K562 (cell line): ENCODE data around the gene SERPINA6. TPM values are rescaled to one million over a fixed set of nuclear protein-coding genes. Genes with fewer than 3 reads are reported as not detected.

Experiments
- ATAC-seq: fragments of 200-7000 bp; cut with Tn5 transposase; 3 replicates; pipeline ENCODE4 v1.9.1; 2020; ENCODE audit warnings: moderate library complexity
- BruUV-seq: library from RNA; stranded (reverse); fragments of 400-500 nt; replicated peaks from 2 replicates; lab custom pipeline; 2021; lab: Mats Ljungman, UMichigan
- CTCF ChIA-PET: fragments of 300-600 bp; formaldehyde crosslinking; extraction: SDS; loops from one replicate; lab custom pipeline; 2021; ENCODE audit warnings: low intra/inter-chr PET ratio; lab: Yijun Ruan, JAX
- POLR2A ChIA-PET: fragments of 300-600, 350-650 bp; sonication (Branson Sonifier 250); formaldehyde crosslinking; extraction: SDS; loops from one replicate; lab custom pipeline; 2021; ENCODE audit warnings: antibody characterized with exemption, inconsistent platforms; lab: Yijun Ruan, JAX
- DNase-seq, 4 experiments: peaks; one replicate each; pipeline versions ENCODE4 v3.0.0 to v3.0.0-alpha.2; 2011 to 2018; ENCODE audit warnings: low spot score in 3 of 4, mixed read lengths in 3 of 4; ENCODE audit errors: extremely low read depth in 1 of 4
- FAIRE-seq: peaks from 2 replicates; lab custom pipeline; 2011; peaks lifted over from hg19 to GRCh38; lab: Jason Lieb, UNC
- H2AFZ ChIP-seq: 2 replicates; pipeline ENCODE4 v1.6.0; 2011; ENCODE audit warnings: low read depth, low read length, control low read depth, inconsistent platforms
- H3K27ac ChIP-seq: fragments of 200-600 bp; 3 replicates; pipeline ENCODE4 v1.8.0; 2011; ENCODE audit warnings: low read depth, mild to moderate bottlenecking, control low read depth, inconsistent platforms, low read length, moderate library complexity, mixed read lengths; ENCODE audit errors: extremely low read depth
- H3K27me3 ChIP-seq, 2 experiments: fragments of 300-600 bp in 1 of 2; 2 replicates in 1 of 2; 3 replicates in 1 of 2; pipeline versions ENCODE4 v1.6.0 to v1.8.0; 2011; ENCODE audit warnings: inconsistent platforms in 2 of 2, low read length in 2 of 2, mild to moderate bottlenecking in 1 of 2, mixed read lengths in 1 of 2, moderate library complexity in 1 of 2; ENCODE audit not compliant: control insufficient read depth in 2 of 2, insufficient read depth in 2 of 2
- H3K36me3 ChIP-seq: fragments of 300-600 bp; 3 replicates; pipeline ENCODE4 v1.8.0; 2011; ENCODE audit warnings: mild to moderate bottlenecking, low read length, inconsistent platforms; ENCODE audit not compliant: control insufficient read depth, insufficient read depth
- H3K4me1 ChIP-seq, 2 experiments: fragments of 200-600 bp in 1 of 2; replicated peaks in 1 of 2; 2 replicates in 1 of 2; 3 replicates in 1 of 2; pipeline versions ENCODE4 v1.5.1 to v1.8.0; 2011; ENCODE audit warnings: inconsistent platforms in 2 of 2, low read length in 2 of 2, mild to moderate bottlenecking in 1 of 2, mixed read lengths in 1 of 2, moderate library complexity in 1 of 2; ENCODE audit not compliant: control insufficient read depth in 2 of 2, insufficient read depth in 2 of 2
- H3K4me2 ChIP-seq: 2 replicates; pipeline ENCODE4 v1.6.1; 2011; ENCODE audit warnings: low read length, control low read depth, inconsistent platforms, mixed read lengths; ENCODE audit not compliant: insufficient read depth
- H3K4me3 ChIP-seq: fragments of 200-600 bp; sonication (generic), shearing (Covaris generic); 2 replicates; pipeline ENCODE4 v1.5.1; 2016; ENCODE audit warnings: control low read depth, inconsistent platforms
- H3K79me2 ChIP-seq: fragments of 200-600 bp; 3 replicates; pipeline ENCODE4 v1.8.0; 2011; ENCODE audit warnings: low read length, inconsistent platforms; ENCODE audit not compliant: control insufficient read depth, insufficient read depth
- H3K9ac ChIP-seq, 2 experiments: 2 replicates each; pipeline versions ENCODE4 v1.6.0 to v1.6.1; 2011; ENCODE audit warnings: low read depth in 2 of 2, low read length in 2 of 2, control low read depth in 1 of 2, inconsistent platforms in 1 of 2, mild to moderate bottlenecking in 1 of 2, mixed read lengths in 1 of 2; ENCODE audit not compliant: insufficient read depth in 1 of 2
- H3K9me1 ChIP-seq: one replicate; pipeline ENCODE4 v1.6.0; 2011; ENCODE audit warnings: inconsistent platforms, mild to moderate bottlenecking, low read length, moderate library complexity; ENCODE audit not compliant: control insufficient read depth, insufficient read depth
- H3K9me3 ChIP-seq: replicated peaks from 2 replicates; pipeline ENCODE4 v1.5.1; 2011; ENCODE audit warnings: low read depth, low read length, inconsistent platforms; ENCODE audit not compliant: control insufficient read depth, insufficient read depth
- H4K20me1 ChIP-seq: replicated peaks from 2 replicates; pipeline ENCODE4 v1.6.1; 2011; ENCODE audit warnings: low read length, inconsistent platforms, mixed read lengths; ENCODE audit not compliant: control insufficient read depth, insufficient read depth
- ZNF384 ChIP-seq: IDR thresholded peaks from 2 replicates; pipeline ENCODE4 v1.6.1; 2012; ENCODE audit warnings: low read depth, low read length, improper control_type of control experiment
- ZNF766 ChIP-seq: fragments of 200-800 bp; sonication (Bioruptor generic); conservative IDR thresholded peaks from 2 replicates; pipeline ENCODE4 v1.6.1; 2016; ENCODE audit warnings: missing genetic modification characterization, missing compliant biosample characterization
- WGBS: fragments of 100-300 bp; shearing (Covaris generic); methylation state at CpG from one replicate; pipeline ENCODE4 v1.1.6; 2016; ENCODE audit warnings: low coverage, mixed read lengths; ENCODE audit not compliant: insufficient coverage; ENCODE audit errors: missing lambda C conversion rate; 5-methylcytosine and 5-hydroxymethylcytosine counted together
- in situ Hi-C: fragments of 300-500 bp; cut with MboI; formaldehyde crosslinking; loops from 4 replicates; pipeline ENCODE4 v1.15.0; 2018; ENCODE audit warnings: inconsistent platforms, mixed read lengths
- intact Hi-C: fragments of 100-400 bp; cut with micrococcal nuclease; formaldehyde crosslinking; loops from 2 replicates; pipeline ENCODE4 v1.14.2; 2022
- polyA plus RNA-seq, 8 experiments: library from polyadenylated mRNA; depleted of rRNA in 4 of 8; stranded (reverse) in 5 of 8; unstranded in 3 of 8; fragments of >200 nt; fragmentation: Nextera tagmentation in 2 of 8; fragmentation: Illumina TruSeq in 1 of 8; extraction: Ambion mirVana in 2 of 8; extraction: Trizol in 1 of 8; gene quantifications; 2 replicates each; pipeline versions ENCODE4 v1.2.1 to v1.2.3, GENCODE V29; 2011 to 2014; ENCODE audit warnings: inconsistent platforms in 1 of 8, missing spikeins in 1 of 8
- total RNA-seq, 7 experiments: library from RNA; depleted of rRNA in 6 of 7; stranded (reverse); fragments of >200 nt in 6 of 7; fragmentation: Illumina TruSeq in 2 of 7; extraction: Trizol in 2 of 7; gene quantifications; 2 replicates each; pipeline versions ENCODE4 v1.2.1 to v1.2.3, GENCODE V29; 2011 to 2021; ENCODE audit warnings: low replicate concordance in 1 of 7
- TF ChIP-seq, protein P1 (sequence below): fragments of 200-800 bp; sonication (Bioruptor generic); IDR thresholded peaks from 2 replicates; pipeline ENCODE4 v1.6.1; 2016; ENCODE audit warnings: missing genetic modification characterization, missing compliant biosample characterization
- TF ChIP-seq, protein P2 (sequence below): fragments of 250-450 bp; sonication (Bioruptor Pico); IDR thresholded peaks from 2 replicates; pipeline ENCODE4 v1.5.1; 2021; ENCODE audit warnings: mild to moderate bottlenecking

SERPINA6 gene
- total and polyA plus RNA-seq, 9 of the 15 experiments (the other 6 are each of a cell fraction or from before 2014, with no cell fraction given), result not detected

DNA sequence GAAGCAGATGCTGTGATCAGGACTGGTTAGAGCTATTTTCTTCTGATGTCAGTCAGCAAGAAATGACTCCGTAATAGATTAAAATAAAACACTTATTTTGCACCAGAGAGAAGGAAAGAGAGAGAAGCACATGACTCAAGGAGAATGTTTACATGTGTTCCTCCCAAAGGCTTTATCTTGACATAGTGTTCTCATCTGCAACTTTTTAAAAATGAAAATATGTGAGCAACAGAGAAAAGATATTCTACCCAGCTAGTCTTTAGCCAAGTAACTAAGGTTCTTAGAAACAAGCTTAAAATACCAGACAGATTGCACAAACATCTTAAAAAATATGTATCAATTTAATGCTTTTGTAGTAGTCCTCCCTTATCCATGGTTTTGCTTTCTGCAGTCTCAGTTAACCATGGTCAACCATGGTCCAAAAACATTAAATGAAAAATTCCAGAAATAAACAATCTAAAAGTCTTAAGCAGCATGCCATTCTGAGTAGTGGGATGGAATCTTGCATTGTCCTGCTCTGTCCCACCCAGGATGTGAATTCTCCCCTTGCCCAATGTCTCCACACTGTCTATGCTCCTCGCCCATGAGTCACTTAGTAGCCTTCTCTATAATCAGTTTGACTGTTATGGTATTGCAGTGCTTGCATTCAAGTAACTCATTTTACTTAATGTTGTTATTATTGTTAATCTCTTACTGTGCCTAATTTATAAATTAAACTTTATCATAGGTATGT is 40.0 kb downstream of the SERPINA6 start (continued):
- TF ChIP-seq ZNF766 (CRISPR knock-in tag), result no peak

- H3K36me3 ChIP-seq, result no peaks in the 10 kb centered on the region
- POLR2A ChIA-PET, result interaction anchor here (0.6 kb wide), 1 partner anchor 38 kb away, joined by 3 read pairs; no protein-coding TSS in a partner anchor
- TF ChIP-seq ZNF384, result no peak
- TF ChIP-seq, protein P1, sequence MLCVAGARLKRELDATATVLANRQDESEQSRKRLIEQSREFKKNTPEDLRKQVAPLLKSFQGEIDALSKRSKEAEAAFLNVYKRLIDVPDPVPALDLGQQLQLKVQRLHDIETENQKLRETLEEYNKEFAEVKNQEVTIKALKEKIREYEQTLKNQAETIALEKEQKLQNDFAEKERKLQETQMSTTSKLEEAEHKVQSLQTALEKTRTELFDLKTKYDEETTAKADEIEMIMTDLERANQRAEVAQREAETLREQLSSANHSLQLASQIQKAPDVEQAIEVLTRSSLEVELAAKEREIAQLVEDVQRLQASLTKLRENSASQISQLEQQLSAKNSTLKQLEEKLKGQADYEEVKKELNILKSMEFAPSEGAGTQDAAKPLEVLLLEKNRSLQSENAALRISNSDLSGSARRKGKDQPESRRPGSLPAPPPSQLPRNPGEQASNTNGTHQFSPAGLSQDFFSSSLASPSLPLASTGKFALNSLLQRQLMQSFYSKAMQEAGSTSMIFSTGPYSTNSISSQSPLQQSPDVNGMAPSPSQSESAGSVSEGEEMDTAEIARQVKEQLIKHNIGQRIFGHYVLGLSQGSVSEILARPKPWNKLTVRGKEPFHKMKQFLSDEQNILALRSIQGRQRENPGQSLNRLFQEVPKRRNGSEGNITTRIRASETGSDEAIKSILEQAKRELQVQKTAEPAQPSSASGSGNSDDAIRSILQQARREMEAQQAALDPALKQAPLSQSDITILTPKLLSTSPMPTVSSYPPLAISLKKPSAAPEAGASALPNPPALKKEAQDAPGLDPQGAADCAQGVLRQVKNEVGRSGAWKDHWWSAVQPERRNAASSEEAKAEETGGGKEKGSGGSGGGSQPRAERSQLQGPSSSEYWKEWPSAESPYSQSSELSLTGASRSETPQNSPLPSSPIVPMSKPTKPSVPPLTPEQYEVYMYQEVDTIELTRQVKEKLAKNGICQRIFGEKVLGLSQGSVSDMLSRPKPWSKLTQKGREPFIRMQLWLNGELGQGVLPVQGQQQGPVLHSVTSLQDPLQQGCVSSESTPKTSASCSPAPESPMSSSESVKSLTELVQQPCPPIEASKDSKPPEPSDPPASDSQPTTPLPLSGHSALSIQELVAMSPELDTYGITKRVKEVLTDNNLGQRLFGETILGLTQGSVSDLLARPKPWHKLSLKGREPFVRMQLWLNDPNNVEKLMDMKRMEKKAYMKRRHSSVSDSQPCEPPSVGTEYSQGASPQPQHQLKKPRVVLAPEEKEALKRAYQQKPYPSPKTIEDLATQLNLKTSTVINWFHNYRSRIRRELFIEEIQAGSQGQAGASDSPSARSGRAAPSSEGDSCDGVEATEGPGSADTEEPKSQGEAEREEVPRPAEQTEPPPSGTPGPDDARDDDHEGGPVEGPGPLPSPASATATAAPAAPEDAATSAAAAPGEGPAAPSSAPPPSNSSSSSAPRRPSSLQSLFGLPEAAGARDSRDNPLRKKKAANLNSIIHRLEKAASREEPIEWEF (CRISPR knock-in tag), result no peak
- TF ChIP-seq, protein P2, sequence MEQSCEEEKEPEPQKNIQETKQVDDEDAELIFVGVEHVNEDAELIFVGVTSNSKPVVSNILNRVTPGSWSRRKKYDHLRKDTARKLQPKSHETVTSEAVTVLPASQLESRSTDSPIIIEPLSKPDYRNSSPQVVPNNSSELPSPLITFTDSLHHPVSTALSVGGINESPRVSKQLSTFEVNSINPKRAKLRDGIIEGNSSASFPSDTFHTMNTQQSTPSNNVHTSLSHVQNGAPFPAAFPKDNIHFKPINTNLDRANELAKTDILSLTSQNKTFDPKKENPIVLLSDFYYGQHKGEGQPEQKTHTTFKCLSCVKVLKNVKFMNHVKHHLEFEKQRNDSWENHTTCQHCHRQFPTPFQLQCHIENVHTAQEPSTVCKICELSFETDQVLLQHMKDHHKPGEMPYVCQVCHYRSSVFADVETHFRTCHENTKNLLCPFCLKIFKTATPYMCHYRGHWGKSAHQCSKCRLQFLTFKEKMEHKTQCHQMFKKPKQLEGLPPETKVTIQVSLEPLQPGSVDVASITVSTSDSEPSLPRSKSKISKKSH (CRISPR knock-in tag), result no peak
Observed at GRCh38 chr14:94278731-94279130, 44.4 kb downstream of the SERPINA6 start.

More at GRCh38 chr14:94278731-94279130, 44.4 kb downstream of the SERPINA6 start:
- intact Hi-C loops, result no loop called here
- no peak overlapping the region for H2AFZ ChIP-seq
- CTCF ChIA-PET, result no interaction called here
- no peak overlapping the region for H3K9ac ChIP-seq
- no peaks in the 10 kb centered on the region for H4K20me1 ChIP-seq
- no peaks in the 10 kb centered on the region for H3K4me1 ChIP-seq
- no peaks in the 10 kb centered on the region for H3K79me2 ChIP-seq
- no peaks in the 10 kb centered on the region for H3K9me1 ChIP-seq
- no peak for ATAC-seq
- in situ Hi-C loops, result no loop called here
- H3K27ac ChIP-seq, result no peak overlapping the region
- no peaks in the 10 kb centered on the region for H3K27me3 ChIP-seq
- no peak for DNase-seq
- H3K9me3 ChIP-seq, result no peaks in the 10 kb centered on the region
- no peak overlapping the region for H3K4me2 ChIP-seq
- no peak overlapping the region for H3K4me3 ChIP-seq
- WGBS, result 0% methylated on average over 2 of the region's 2 CpGs
- BruUV-seq, result no TSS peak
- FAIRE-seq, result no peak
